Epithelial cell of proximal tubule (primary cell): ENCODE measurements around the gene TSPAN2. TPM values are rescaled to one million over a fixed set of nuclear protein-coding genes. Genes with fewer than 3 reads are reported as not detected.
"Not testable (repeated sequence)": the region's sequence is repeated elsewhere in the genome, so short reads cannot be mapped to it uniquely, and the experiment has no call there.

ENCODE experiments used
- DNase-seq: peaks from one replicate; pipeline ENCODE4 v3.0.0-alpha.2; 2011; ENCODE audit warnings: low read depth
- H3K4me3 ChIP-seq: 2 replicates; pipeline ENCODE4 v1.5.1; 2011; ENCODE audit warnings: low read depth, mild to moderate bottlenecking, low read length
- total RNA-seq: library from RNA; depleted of rRNA; stranded (reverse); fragments of >200 nt; gene quantifications from 2 replicates; pipeline ENCODE4 v1.2.3, GENCODE V29; 2015
- TF ChIP-seq, protein P1 (sequence below): conservative IDR thresholded peaks from 2 replicates; pipeline ENCODE4 v1.5.1; 2012; ENCODE audit warnings: low read depth, mild to moderate bottlenecking, low read length

The TSPAN2 gene
- total RNA-seq, 1 donor from 2014 or later, result 5.0 TPM

DNA sequence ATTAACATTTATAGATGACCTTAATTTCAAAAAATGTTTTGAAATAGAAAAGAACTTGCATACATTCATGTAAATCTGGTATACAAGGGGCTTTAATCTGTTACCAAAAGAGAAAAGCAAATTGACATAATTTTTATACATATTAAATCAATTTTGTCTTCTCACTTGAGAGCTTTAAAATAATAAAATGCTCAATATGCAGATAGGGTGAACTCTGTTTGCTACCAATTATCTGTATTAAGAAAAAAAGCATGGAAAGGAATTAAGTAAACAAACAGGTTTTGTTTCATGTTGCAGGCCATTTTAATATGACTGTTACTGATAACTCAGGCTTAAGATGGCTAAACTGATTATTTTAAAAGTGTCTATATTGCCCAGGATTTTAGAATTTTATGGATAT lies 65.7 kb downstream of the TSPAN2 start:
- TF ChIP-seq, protein P1, sequence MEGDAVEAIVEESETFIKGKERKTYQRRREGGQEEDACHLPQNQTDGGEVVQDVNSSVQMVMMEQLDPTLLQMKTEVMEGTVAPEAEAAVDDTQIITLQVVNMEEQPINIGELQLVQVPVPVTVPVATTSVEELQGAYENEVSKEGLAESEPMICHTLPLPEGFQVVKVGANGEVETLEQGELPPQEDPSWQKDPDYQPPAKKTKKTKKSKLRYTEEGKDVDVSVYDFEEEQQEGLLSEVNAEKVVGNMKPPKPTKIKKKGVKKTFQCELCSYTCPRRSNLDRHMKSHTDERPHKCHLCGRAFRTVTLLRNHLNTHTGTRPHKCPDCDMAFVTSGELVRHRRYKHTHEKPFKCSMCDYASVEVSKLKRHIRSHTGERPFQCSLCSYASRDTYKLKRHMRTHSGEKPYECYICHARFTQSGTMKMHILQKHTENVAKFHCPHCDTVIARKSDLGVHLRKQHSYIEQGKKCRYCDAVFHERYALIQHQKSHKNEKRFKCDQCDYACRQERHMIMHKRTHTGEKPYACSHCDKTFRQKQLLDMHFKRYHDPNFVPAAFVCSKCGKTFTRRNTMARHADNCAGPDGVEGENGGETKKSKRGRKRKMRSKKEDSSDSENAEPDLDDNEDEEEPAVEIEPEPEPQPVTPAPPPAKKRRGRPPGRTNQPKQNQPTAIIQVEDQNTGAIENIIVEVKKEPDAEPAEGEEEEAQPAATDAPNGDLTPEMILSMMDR, result no peak
- no peak for DNase-seq
- H3K4me3 ChIP-seq, result no peak overlapping the region

DNA sequence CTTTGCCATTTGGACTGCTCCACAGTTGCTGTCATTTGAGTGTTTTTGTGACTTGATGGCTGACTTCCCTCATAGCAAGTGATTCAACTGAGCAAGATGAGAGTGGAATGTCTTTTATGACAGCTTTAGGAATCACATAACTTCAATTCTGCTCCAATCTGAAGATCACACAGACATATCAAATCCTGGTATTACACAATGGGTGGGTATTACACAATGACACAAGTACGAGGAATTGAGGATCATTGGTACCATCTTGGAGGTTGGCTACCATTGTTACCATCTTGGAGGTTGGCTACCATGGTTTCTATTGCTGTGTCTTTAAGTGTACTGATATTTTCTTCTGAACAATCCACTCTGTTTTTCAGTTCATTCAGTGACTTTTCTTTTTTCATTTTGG lies 68.2 kb downstream of the TSPAN2 start:
- H3K4me3 ChIP-seq, result no peak overlapping the region
- TF ChIP-seq, protein P1, result no peak
- no peak for DNase-seq

DNA sequence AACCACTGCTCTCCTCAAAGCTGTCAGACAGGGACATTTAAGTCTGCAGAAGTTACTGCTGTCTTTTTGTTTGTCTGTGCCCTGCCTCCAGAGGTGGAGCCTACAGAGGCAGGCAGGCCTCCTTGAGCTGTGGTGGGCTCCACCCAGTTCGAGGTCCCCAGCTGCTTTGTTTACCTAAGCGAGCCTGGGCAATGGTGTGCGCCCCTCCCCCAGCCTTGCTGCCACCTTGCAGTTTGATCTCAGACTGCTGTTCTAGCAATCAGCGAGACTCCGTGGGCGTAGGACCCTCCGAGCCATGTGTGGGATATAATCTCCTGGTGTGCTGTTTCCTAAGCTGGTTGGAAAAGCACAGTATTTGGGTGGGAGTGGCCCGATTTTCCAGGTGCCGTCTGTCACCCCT lies 69.8 kb downstream of the TSPAN2 start:
- not testable (repeated sequence) for DNase-seq, H3K4me3 ChIP-seq

DNA sequence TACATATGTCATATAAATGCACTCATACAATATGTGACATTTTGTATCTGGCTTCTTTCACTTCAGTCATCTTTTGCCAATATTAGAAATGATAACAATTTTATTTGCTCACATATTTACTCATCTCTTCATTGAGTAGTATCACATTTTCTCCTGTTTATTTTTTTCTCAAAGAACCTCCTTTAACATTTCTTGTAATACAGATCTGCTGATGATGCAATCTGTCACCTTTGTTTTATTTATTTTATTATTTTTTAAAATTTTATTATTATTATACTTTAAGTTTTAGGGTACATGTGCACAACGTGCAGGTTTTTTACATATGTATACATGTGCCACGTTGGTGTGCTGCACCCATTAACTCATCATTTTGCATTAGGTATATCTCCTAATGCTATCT lies 75.5 kb downstream of the TSPAN2 start:
- no peak for DNase-seq
- TF ChIP-seq, protein P1, result no peak

DNA sequence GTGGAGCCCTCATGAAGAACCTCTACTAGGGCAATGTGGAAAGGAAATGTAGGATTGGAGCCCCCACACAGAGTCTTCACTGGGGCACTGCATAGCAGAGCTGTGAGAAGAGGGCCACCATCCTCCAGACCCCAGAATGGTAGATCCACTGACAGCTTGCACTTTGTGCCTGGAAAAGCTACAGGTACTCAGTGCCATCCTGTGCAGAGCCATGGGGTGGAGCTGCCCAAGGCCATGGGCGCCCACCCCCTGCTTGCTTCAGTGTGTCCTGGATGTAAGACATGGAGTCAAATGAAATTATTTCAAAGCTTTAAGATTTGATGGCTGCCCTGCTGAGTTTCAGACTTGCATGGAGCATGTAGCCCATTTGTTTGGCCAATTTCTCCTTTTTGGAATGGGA lies 76.9 kb downstream of the TSPAN2 start:
- TF ChIP-seq, protein P1, result no peak
- DNase-seq, result no peak
- no peak overlapping the region for H3K4me3 ChIP-seq

More for the DNA sequence above, 75.5 kb downstream of the TSPAN2 start:
- H3K4me3 ChIP-seq, result no peak overlapping the region

DNA sequence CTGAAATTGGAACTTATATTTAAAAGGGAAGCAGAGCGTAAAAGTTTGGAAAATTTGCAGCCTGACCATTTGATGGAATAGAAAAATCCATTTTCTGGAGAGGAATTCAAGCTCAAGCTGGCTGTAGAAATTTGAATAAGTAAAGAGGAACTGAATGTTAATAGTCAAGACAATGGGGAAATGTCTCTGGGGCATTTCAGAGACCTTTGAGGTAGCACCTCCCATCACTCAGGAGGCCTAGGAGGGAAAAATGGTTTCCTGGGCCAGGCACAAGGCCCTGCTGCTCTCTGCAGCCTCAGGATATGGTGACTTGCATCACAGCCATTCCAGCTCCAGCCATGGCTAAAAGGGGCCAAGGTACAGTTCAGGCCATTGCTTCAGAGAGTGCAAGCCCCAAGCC lies 77.3 kb downstream of the TSPAN2 start:
- no peak overlapping the region for H3K4me3 ChIP-seq
- no peak for DNase-seq
- TF ChIP-seq, protein P1, result no peak

DNA sequence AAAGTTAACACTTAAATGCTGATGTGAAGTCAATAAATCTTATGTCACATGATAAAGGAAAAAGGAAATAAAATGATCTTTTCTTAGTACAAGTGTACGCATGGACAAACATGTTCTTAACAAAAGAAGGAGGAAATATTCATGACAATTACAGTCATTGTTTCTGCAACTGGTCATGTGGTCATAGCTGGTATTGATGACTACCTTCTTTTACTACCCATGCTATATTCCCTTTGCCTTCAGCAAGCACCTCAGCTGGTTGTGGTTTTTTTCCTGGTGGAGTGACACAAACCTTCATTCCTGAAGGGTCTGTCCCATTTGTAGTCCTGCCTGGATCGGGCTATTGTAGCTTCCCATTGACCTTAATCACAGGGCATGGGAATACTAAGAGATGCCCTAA lies 83.1 kb downstream of the TSPAN2 start:
- TF ChIP-seq, protein P1, result no peak
- no peak for DNase-seq
- no peak overlapping the region for H3K4me3 ChIP-seq

Other genes starting within 250 kb of the TSPAN2 start
- gene SYCP1, start 234.6 kb downstream of the TSPAN2 start, total RNA-seq, result not detected in 2 replicates
- gene TSHB, start 59.7 kb downstream of the TSPAN2 start, total RNA-seq, result not detected in 2 replicates
- gene NGF, start 248.7 kb upstream of the TSPAN2 start, total RNA-seq, result 2.0 and 2.7 TPM in 2 replicates